Stimulated activated CD4-positive, alpha-beta T cell treated with anti-CD3 and anti-CD28 coated beads, Interleukin-2, amount 100 ng/mL, for 4 hours (primary cell): ENCODE data around the gene SAMD14.

Experiments
- DNase-seq: peaks from one replicate; pipeline ENCODE4 v3.0.0-alpha.2; 2020; ENCODE audit warnings: low read depth

The SAMD14 gene

GRCh38 chr17:50148226-50149090, 18.5 kb upstream of the SAMD14 start:
- DNase-seq = peak; percentile 90

GRCh38 chr17:50147841-50148225, 17.9 kb upstream of the SAMD14 start:
- no peak for DNase-seq

GRCh38 chr17:50146927-50147665, 17.1 kb upstream of the SAMD14 start:
- no peak for DNase-seq

- no peak for DNase-seq
These were observed 16.4 kb upstream of the SAMD14 start for GRCh38 chr17:50146230-50146926.

- DNase-seq = no peak
These were observed 15.7 kb upstream of the SAMD14 start for GRCh38 chr17:50145532-50146229.

- no peak for DNase-seq
These were observed 15.0 kb upstream of the SAMD14 start for GRCh38 chr17:50144845-50145531.

GRCh38 chr17:50144355-50144754, 14.4 kb upstream of the SAMD14 start:
- no peak for DNase-seq

- DNase-seq = no peak
These were observed 13.7 kb upstream of the SAMD14 start for GRCh38 chr17:50143461-50144176.

- DNase-seq = no peak
These were observed 11.8 kb upstream of the SAMD14 start for GRCh38 chr17:50141745-50142110.

GRCh38 chr17:50141026-50141744, 11.2 kb upstream of the SAMD14 start:
- DNase-seq = no peak

- DNase-seq = peak; percentile 72
These were observed 10.3 kb upstream of the SAMD14 start for GRCh38 chr17:50139950-50140885.

- no peak for DNase-seq
These were observed 9.3 kb upstream of the SAMD14 start for GRCh38 chr17:50139185-50139783.

- no peak for DNase-seq
These were observed 7.1 kb upstream of the SAMD14 start for GRCh38 chr17:50137042-50137441.

GRCh38 chr17:50136096-50136687, 6.2 kb upstream of the SAMD14 start:
- no peak for DNase-seq

- DNase-seq = no peak
These were observed 5.5 kb upstream of the SAMD14 start for GRCh38 chr17:50135316-50136095.

- no peak for DNase-seq
These were observed 4.5 kb upstream of the SAMD14 start for GRCh38 chr17:50134206-50135110.

- no peak for DNase-seq
These were observed 3.8 kb upstream of the SAMD14 start for GRCh38 chr17:50133769-50134099.
